Liver (tissue), 9 donors: ENCODE measurements around the gene WDFY3. TPM values are rescaled to one million over a fixed set of nuclear protein-coding genes. Genes with fewer than 3 reads are reported as not detected.

Source experiments
- DNase-seq: peaks from one replicate; pipeline ENCODE4 v3.0.0-alpha.2; 2017; ENCODE audit warnings: low spot score
- H3K27ac ChIP-seq, 2 donors: one replicate each; pipeline ENCODE4 v1.7.0; 2013; ENCODE audit warnings: inconsistent platforms in 2 of 2, low read length in 2 of 2, control low read depth in 1 of 2, low read depth in 1 of 2, mild to moderate bottlenecking in 1 of 2
- H3K27me3 ChIP-seq, 4 donors: one replicate each; pipeline versions ENCODE4 v1.6.1 to v1.7.0; 2013; ENCODE audit warnings: low read length in 3 of 4, inconsistent platforms in 1 of 4, mild to moderate bottlenecking in 1 of 4, moderate library complexity in 1 of 4; ENCODE audit not compliant: control insufficient read depth in 4 of 4, insufficient read depth in 4 of 4
- H3K36me3 ChIP-seq, 4 donors: one replicate each; pipeline versions ENCODE4 v1.6.1 to v1.7.0; 2013; ENCODE audit warnings: low read length in 3 of 4, mild to moderate bottlenecking in 3 of 4, low read depth in 1 of 4, moderate library complexity in 1 of 4; ENCODE audit not compliant: control insufficient read depth in 4 of 4, insufficient read depth in 3 of 4
- H3K4me1 ChIP-seq, 4 donors: one replicate each; pipeline versions ENCODE4 v1.6.1 to v1.7.0; 2013; ENCODE audit warnings: low read length in 3 of 4, mild to moderate bottlenecking in 3 of 4, moderate library complexity in 1 of 4; ENCODE audit not compliant: control insufficient read depth in 4 of 4, insufficient read depth in 4 of 4
- H3K4me3 ChIP-seq, 3 donors: one replicate each; pipeline versions ENCODE4 v1.6.1 to v1.7.0; 2013; ENCODE audit warnings: low read length in 3 of 3, control low read depth in 1 of 3, low read depth in 1 of 3, mild to moderate bottlenecking in 1 of 3
- H3K9ac ChIP-seq, 2 donors: one replicate each; pipeline ENCODE4 v1.7.0; 2013; ENCODE audit warnings: low read length in 2 of 2, mild to moderate bottlenecking in 2 of 2, moderate library complexity in 2 of 2, control low read depth in 1 of 2, low read depth in 1 of 2
- H3K9me3 ChIP-seq, 4 donors: one replicate each; pipeline versions ENCODE4 v1.6.1 to v1.7.0; 2013; ENCODE audit warnings: low read length in 3 of 4; ENCODE audit not compliant: control insufficient read depth in 4 of 4
- EGR1 ChIP-seq, 2 donors: IDR thresholded peaks; 2 replicates each; pipeline ENCODE4 v1.6.1; 2016 to 2018; ENCODE audit warnings: antibody characterized with exemption in 2 of 2, low read depth in 2 of 2
- FOXA1 ChIP-seq: IDR thresholded peaks from 2 replicates; pipeline ENCODE4 v1.6.1; 2016; ENCODE audit warnings: antibody characterized with exemption
- FOXA2 ChIP-seq: IDR thresholded peaks from 2 replicates; pipeline ENCODE4 v1.6.1; 2016; ENCODE audit warnings: antibody characterized with exemption
- GABPA ChIP-seq, 2 donors: IDR thresholded peaks in 1 of 2; conservative IDR thresholded peaks in 1 of 2; 2 replicates each; pipeline ENCODE4 v1.6.1; 2016; ENCODE audit warnings: antibody characterized with exemption in 2 of 2, mild to moderate bottlenecking in 1 of 2, moderate library complexity in 1 of 2
- HNF4A ChIP-seq, 2 donors: conservative IDR thresholded peaks; 2 replicates each; pipeline ENCODE4 v1.6.1; 2016; ENCODE audit warnings: antibody characterized with exemption in 2 of 2, mild to moderate bottlenecking in 2 of 2
- HNF4G ChIP-seq: IDR thresholded peaks from 2 replicates; pipeline ENCODE4 v1.6.1; 2016; ENCODE audit warnings: antibody characterized with exemption
- JUND ChIP-seq, 2 donors: IDR thresholded peaks; 2 replicates each; pipeline ENCODE4 v1.6.1; 2016; ENCODE audit warnings: antibody characterized with exemption in 2 of 2
- NR2F2 ChIP-seq: IDR thresholded peaks from 2 replicates; pipeline ENCODE4 v1.6.1; 2016; ENCODE audit warnings: antibody characterized with exemption
- RAD21 ChIP-seq, 2 donors: IDR thresholded peaks; 2 replicates each; pipeline ENCODE4 v1.6.1; 2016; ENCODE audit warnings: antibody characterized with exemption in 2 of 2, mild to moderate bottlenecking in 2 of 2
- RXRA ChIP-seq, 2 donors: IDR thresholded peaks; 2 replicates each; pipeline ENCODE4 v1.6.1; 2017 to 2018; ENCODE audit warnings: antibody characterized with exemption in 2 of 2, mild to moderate bottlenecking in 1 of 2
- SP1 ChIP-seq: IDR thresholded peaks from 2 replicates; pipeline ENCODE4 v1.6.1; 2018; ENCODE audit warnings: antibody characterized with exemption, mild to moderate bottlenecking
- TAF1 ChIP-seq: conservative IDR thresholded peaks from 2 replicates; pipeline ENCODE4 v1.6.1; 2016; ENCODE audit warnings: antibody characterized with exemption, mild to moderate bottlenecking
- YY1 ChIP-seq: IDR thresholded peaks from 2 replicates; pipeline ENCODE4 v1.6.1; 2016; ENCODE audit warnings: antibody characterized with exemption, mild to moderate bottlenecking
- WGBS: extraction: QIAGEN DNeasy Blood & Tissue Kit; methylation state at CpG from one replicate; pipeline ENCODE4 v1.1.7; 2013; 5-methylcytosine and 5-hydroxymethylcytosine counted together
- polyA plus RNA-seq, 2 donors: library from polyadenylated mRNA; stranded (reverse) in 1 of 2; unstranded in 1 of 2; fragments of 200-250 nt in 1 of 2; fragments of >200 nt in 1 of 2; fragmentation: Nextera tagmentation in 1 of 2; extraction: Ambion mirVana in 1 of 2; gene quantifications; one replicate each; pipeline versions ENCODE4 v1.2.1 to v1.2.3, GENCODE V29; 2013 to 2015
- total RNA-seq, 2 donors: library from RNA; depleted of rRNA; stranded (reverse); fragments of >200 nt; gene quantifications; one replicate each; pipeline ENCODE4 v1.2.3, GENCODE V29; 2014
- TF ChIP-seq, protein P1 (sequence below): IDR thresholded peaks from 2 replicates; pipeline ENCODE4 v1.6.1; 2016; ENCODE audit warnings: antibody characterized with exemption
- TF ChIP-seq, protein P2 (sequence below): IDR thresholded peaks from 2 replicates; pipeline ENCODE4 v1.6.1; 2016; ENCODE audit warnings: antibody characterized with exemption
- TF ChIP-seq, protein P3 (sequence below): IDR thresholded peaks from 2 replicates; pipeline ENCODE4 v1.6.1; 2016; ENCODE audit warnings: antibody characterized with exemption, mild to moderate bottlenecking
- TF ChIP-seq, protein P4 (sequence below): IDR thresholded peaks from 2 replicates; pipeline ENCODE4 v1.6.1; 2016; ENCODE audit warnings: antibody characterized with exemption
- TF ChIP-seq, protein P5 (sequence below): fragments of 150-350 bp; IDR thresholded peaks from 2 replicates; pipeline ENCODE4 v1.5.1; 2017; ENCODE audit warnings: improper control_type of control experiment, low read depth, low read length; ENCODE audit not compliant: missing input control
- donor health status: healthy.
- donor health status: healthy.
- donor health status: healthy.
- donor health status: healthy.
- donor health status: healthy.

The WDFY3 gene
- total and polyA plus RNA-seq, 4 donors = 3.2 to 50.5 (median 19.2) TPM

DNA sequence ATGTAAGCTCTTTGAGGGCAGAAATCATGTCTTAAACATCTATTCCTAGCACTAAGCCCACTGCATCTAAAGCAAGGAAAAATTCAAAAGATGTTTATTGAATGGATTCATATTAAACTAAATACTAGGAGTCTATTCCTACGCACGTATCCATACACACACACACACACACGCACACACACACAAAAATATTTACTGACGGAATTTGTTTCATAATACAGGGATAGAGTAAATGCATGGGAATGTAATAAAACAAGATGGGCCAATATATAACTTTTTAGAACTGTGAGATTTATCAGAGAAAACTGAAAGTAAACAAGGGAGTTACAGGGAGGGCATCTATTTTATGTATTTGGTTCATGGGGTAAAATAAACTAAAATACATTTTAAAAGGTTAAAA, 57.6 kb downstream of the WDFY3 start:
- Histone ChIP-seq H3K9ac (no peak overlapping the region), H3K4me3 (no peak overlapping the region), H3K27me3 (no peaks in the 10 kb centered on the region), H3K4me1 (no peaks in the 10 kb centered on the region), H3K27ac (no peak overlapping the region), H3K36me3 (peaks cover 0 to 2% (median 0%) of the 10 kb centered on the region in 4 donors), H3K9me3 (no peaks in the 10 kb centered on the region)
- DNase-seq = no peak
- TF ChIP-seq, protein P1, sequence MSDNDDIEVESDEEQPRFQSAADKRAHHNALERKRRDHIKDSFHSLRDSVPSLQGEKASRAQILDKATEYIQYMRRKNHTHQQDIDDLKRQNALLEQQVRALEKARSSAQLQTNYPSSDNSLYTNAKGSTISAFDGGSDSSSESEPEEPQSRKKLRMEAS = no peak
- no peak for TF ChIP-seq JUND (IDR thresholded peaks at IDR 0.05)
- TF ChIP-seq SP1 = no peak
- TF ChIP-seq HNF4G = no peak
- TF ChIP-seq FOXA1 = no peak
- TF ChIP-seq RXRA (IDR thresholded peaks at IDR 0.05) = no peak
- TF ChIP-seq FOXA2 = no peak
- no peak for TF ChIP-seq YY1
- TF ChIP-seq, protein P2, sequence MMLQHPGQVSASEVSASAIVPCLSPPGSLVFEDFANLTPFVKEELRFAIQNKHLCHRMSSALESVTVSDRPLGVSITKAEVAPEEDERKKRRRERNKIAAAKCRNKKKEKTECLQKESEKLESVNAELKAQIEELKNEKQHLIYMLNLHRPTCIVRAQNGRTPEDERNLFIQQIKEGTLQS = no peak
- TF ChIP-seq, protein P3, sequence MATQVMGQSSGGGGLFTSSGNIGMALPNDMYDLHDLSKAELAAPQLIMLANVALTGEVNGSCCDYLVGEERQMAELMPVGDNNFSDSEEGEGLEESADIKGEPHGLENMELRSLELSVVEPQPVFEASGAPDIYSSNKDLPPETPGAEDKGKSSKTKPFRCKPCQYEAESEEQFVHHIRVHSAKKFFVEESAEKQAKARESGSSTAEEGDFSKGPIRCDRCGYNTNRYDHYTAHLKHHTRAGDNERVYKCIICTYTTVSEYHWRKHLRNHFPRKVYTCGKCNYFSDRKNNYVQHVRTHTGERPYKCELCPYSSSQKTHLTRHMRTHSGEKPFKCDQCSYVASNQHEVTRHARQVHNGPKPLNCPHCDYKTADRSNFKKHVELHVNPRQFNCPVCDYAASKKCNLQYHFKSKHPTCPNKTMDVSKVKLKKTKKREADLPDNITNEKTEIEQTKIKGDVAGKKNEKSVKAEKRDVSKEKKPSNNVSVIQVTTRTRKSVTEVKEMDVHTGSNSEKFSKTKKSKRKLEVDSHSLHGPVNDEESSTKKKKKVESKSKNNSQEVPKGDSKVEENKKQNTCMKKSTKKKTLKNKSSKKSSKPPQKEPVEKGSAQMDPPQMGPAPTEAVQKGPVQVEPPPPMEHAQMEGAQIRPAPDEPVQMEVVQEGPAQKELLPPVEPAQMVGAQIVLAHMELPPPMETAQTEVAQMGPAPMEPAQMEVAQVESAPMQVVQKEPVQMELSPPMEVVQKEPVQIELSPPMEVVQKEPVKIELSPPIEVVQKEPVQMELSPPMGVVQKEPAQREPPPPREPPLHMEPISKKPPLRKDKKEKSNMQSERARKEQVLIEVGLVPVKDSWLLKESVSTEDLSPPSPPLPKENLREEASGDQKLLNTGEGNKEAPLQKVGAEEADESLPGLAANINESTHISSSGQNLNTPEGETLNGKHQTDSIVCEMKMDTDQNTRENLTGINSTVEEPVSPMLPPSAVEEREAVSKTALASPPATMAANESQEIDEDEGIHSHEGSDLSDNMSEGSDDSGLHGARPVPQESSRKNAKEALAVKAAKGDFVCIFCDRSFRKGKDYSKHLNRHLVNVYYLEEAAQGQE = no peak
- no peak for TF ChIP-seq GABPA (IDR thresholded peaks at IDR 0.05 in 1 of 2, conservative IDR thresholded peaks at IDR 0.05 in 1 of 2)
- TF ChIP-seq, protein P4, sequence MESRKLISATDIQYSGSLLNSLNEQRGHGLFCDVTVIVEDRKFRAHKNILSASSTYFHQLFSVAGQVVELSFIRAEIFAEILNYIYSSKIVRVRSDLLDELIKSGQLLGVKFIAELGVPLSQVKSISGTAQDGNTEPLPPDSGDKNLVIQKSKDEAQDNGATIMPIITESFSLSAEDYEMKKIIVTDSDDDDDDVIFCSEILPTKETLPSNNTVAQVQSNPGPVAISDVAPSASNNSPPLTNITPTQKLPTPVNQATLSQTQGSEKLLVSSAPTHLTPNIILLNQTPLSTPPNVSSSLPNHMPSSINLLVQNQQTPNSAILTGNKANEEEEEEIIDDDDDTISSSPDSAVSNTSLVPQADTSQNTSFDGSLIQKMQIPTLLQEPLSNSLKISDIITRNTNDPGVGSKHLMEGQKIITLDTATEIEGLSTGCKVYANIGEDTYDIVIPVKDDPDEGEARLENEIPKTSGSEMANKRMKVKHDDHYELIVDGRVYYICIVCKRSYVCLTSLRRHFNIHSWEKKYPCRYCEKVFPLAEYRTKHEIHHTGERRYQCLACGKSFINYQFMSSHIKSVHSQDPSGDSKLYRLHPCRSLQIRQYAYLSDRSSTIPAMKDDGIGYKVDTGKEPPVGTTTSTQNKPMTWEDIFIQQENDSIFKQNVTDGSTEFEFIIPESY = no peak
- TF ChIP-seq, protein P5, sequence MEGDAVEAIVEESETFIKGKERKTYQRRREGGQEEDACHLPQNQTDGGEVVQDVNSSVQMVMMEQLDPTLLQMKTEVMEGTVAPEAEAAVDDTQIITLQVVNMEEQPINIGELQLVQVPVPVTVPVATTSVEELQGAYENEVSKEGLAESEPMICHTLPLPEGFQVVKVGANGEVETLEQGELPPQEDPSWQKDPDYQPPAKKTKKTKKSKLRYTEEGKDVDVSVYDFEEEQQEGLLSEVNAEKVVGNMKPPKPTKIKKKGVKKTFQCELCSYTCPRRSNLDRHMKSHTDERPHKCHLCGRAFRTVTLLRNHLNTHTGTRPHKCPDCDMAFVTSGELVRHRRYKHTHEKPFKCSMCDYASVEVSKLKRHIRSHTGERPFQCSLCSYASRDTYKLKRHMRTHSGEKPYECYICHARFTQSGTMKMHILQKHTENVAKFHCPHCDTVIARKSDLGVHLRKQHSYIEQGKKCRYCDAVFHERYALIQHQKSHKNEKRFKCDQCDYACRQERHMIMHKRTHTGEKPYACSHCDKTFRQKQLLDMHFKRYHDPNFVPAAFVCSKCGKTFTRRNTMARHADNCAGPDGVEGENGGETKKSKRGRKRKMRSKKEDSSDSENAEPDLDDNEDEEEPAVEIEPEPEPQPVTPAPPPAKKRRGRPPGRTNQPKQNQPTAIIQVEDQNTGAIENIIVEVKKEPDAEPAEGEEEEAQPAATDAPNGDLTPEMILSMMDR = no peak
- TF ChIP-seq EGR1 (IDR thresholded peaks at IDR 0.05; ENCODE audit: low read depth in 2 of 2) = no peak
- no peak for TF ChIP-seq RAD21 (IDR thresholded peaks at IDR 0.05)
- no peak for TF ChIP-seq HNF4A (conservative IDR thresholded peaks at IDR 0.05)
- no peak for TF ChIP-seq TAF1
- no peak for TF ChIP-seq NR2F2
- 94% methylated on average over 4 of the region's 4 CpGs for WGBS
